ENCODE results near the gene CCHCR1.

Gene CCHCR1

DNA sequence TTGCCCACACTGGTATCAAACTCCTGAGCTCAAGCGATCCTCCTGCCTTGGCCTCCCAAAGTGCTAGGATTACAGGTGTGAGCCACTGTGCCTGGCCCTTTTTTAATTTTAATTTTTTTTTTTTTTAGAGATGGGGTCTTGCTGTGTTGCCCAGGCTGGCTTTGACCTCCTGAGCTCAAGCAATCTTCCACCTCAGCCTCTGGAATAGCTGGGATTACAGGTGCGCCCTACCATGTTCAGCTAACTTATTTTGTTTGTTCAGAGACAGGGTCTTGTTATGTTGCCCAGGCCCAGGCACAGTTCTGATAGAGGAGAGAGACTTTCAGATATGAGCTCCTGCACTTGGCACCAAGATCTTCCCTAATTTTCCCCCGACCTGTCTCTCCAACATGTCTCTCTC is 26.9 kb downstream of the CCHCR1 start:
- DNase-seq (ENCODE audit: low spot score) = no peak
- no peak for FAIRE-seq

DNA sequence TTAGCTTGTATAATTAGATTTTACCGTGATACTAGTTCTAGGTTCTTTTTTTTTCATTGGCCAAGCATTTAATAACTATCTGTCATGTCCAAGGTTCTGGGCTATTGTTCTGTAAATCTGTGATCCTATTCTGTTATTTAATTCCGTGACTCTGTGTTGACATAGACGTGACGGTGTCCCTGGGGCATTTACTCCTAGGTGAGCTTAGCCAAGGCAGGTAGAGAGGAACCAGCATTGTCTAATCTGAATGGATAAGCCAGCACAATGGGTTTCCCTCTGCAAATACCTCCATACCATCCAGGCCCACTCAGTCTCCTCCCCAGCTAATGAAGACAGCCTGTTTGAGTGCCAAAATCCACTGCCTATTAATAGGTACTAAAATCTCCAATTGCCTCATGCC is 28.5 kb downstream of the CCHCR1 start:
- no peak for DNase-seq (ENCODE audit: low spot score)

DNA sequence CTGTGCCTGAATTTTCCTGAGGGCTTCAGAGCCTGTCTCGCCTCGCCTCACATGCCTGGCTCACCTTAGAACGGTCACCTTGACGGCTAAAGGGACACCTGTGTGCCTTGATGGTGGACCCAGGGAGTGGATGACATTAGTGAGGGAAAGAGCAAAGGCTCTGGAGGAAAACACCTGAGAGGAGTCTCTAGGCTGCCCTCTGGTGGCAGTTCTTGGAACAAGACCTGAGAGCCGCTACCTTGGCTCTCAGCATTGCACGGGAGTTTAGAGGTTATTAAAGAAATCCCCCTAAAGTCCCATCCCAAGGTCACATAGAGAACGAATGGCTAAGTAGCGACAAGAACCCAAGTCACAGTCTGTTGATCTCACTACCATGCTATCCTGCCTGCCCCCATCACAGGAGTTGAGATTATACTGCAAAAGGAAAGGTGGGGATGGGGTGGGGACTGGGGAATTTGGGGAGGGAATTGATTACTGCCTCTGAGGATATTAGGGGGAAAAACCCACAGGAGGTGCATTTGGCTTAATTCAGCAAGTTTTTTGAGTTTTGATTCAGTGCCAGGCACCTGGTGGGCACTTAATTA is 29.4 kb downstream of the CCHCR1 start:
- DNase-seq (ENCODE audit: low spot score) = peak; percentile 11
- no peak for FAIRE-seq

More for the DNA sequence above, 28.5 kb downstream of the CCHCR1 start:
- FAIRE-seq = no peak

DNA sequence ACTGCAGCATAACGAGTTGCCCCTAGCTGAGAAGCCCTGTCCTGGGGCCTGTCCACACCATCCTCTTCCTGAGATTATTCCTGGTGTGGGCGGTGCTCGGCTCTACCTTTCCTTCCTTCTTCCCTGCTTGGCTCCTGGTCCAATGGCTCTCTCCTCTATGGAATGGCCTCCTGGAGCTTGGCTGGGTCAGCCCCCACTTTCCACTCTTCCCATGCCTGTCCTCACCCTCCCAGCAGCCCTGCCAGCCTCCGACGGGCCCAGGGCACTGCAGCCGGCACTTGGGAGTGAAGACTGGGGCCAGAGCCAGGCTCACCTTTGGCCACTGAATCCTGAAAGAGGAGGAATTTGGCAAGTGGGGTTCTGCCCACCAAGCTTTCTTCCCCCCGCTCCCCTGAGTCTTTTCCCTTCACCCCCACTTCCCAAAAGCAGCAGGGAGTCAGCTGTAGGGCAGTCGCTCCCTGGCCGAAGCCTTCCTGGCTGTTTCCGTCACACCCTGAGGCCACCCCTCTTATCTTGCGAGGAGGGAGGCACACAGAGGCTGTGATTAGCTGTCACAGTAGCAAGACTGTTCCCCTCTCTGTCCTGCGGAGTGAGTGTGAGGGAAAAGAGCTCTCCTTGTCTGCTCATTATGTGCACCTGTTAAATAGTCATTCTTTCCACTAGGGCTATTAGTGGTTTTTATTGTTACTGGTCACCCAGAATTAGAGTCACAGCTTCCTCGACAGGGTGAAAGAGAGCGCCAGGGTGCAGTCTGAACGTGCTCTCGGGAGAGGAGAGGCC is 31.0 kb downstream of the CCHCR1 start:
- FAIRE-seq = no peak
- no peak for DNase-seq (ENCODE audit: low spot score)

DNA sequence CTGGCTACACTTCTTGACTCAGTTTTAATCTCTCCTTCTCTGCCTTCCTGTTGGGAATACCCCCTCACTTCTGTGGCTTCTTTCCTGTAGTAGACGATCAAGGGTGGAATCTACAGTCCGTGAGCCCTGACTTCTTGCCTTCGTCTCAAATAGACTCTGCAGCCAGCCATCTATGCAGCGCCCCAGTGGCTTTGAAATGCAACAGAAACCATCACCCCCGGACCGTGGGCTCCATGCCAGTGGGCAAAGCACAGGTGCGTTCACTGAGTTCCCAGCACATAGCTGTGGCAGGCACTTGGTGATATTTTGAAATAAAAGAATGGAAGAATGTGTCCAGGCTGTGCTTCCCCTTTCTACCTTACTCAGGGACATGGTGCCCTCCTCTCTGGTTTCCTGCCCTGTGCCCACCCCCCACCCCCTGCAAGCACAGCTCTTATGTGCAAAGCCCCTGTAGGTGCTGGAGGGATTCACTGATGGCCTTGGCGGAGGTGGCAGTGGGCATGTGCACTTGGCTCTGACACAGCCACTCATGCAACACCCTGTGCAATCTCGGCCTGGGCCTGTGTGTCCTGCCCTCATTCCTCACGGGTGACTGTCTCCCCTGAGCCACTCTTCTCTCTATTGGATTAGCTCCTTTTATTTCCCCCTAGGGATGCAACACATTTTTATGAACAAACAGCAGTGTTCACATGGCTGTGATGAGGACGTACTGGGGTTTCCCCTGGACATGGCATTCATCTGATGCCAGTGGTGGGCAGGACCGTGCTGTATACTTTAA is 31.8 kb downstream of the CCHCR1 start:
- DNase-seq (ENCODE audit: low spot score) (peak; percentile 34), FAIRE-seq (no peak)

DNA sequence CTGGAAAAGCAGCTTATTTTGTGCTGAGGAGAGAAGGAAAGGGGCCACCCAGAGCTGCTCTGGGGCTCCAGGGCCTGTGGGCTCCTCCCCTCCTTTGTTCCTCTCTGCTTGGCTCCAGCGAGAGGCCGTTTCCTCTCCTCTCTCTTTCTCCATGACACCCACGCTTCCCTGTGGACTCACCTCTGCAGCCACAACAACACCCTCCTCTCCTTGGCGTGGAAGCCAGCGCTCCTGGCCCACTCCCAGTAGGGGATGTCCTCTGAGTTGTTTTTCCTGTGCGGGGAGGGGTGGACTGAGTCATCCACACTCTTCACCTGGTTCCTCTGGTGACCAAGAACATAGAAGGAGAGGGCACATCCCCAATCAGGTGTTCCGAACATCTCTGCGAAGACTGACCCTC is 32.4 kb downstream of the CCHCR1 start:
- DNase-seq (ENCODE audit: low spot score) (peak; percentile 40), FAIRE-seq (no peak)

DNA sequence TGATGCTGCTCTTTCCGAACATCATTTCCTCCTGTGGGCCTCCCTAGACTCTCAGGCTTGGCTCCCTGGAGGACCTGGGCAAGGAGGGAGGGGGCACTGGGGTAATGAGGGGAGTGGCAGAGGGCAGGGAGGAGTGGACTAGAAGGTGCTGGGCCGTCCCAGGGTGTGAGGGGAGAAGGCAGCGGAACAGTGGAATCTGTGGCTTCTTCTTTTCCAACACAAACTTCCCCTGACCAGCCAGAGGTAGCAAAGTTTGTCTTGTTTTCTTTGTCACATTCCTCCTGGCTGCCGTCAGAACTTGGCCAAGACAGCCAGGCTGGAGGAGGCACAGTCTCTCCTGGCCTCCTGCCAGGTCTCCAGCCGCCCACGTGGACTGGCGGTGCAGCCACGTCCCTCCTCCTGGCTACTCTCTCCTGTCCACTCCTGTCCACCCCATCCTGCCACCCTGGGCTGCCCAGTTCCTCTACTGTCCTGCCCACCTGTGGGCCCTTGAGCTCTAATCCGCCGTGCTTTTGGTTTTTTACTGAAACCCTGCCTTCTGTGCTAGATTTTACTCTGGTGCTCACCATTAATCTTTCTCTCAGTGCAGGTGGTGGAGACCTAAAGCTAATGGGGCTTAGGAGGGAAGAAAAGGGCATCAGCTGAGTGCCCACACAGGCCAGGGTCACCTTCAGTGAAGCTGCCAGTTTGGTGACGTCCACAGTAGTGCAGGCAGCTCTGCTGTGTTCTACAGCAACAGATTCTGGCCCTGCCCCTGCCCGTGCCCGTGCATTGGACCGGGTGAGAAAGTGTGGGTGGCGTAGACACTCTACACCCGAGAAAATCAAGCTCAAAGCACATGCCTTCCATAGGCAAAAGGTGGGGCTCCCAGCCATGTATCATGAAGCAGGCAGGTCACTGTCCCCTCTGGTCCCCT is 34.6 kb downstream of the CCHCR1 start:
- peak; percentile 88 for FAIRE-seq
- DNase-seq (ENCODE audit: low spot score) = peak; percentile 94

DNA sequence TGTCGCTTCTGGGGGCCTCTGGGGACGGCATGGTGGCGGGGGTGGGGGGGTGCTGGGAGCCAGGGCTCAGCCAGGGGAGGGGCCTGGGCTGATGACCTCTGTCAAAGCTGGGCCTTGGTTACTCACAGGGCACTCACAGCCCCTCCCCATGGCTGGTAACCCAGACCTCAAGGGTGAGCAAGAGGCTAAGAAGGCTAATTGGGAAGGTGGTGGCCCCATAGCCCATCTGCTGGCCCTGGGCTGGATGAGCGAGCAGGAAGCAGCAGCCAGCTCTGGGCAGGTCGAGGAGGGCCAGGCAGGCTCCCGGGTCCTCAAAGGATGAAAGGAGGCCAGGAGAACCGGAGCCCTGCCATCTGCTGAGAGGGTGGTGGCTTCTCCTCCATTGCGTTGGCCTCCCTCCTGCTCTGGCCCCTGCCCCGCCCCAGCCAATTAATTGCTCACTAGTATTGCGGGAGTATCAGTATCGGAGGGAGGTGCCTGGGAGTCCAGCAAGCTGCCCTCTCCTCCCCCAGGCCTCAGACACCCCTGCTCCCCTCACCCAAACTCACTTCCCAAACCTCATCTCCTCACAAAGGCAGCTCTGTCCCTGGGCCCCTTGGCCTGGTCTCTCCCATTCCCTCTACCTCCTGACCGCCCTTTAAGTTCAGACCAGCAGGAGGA is 36.3 kb downstream of the CCHCR1 start:
- FAIRE-seq = no peak
- DNase-seq (ENCODE audit: low spot score) = no peak

DNA sequence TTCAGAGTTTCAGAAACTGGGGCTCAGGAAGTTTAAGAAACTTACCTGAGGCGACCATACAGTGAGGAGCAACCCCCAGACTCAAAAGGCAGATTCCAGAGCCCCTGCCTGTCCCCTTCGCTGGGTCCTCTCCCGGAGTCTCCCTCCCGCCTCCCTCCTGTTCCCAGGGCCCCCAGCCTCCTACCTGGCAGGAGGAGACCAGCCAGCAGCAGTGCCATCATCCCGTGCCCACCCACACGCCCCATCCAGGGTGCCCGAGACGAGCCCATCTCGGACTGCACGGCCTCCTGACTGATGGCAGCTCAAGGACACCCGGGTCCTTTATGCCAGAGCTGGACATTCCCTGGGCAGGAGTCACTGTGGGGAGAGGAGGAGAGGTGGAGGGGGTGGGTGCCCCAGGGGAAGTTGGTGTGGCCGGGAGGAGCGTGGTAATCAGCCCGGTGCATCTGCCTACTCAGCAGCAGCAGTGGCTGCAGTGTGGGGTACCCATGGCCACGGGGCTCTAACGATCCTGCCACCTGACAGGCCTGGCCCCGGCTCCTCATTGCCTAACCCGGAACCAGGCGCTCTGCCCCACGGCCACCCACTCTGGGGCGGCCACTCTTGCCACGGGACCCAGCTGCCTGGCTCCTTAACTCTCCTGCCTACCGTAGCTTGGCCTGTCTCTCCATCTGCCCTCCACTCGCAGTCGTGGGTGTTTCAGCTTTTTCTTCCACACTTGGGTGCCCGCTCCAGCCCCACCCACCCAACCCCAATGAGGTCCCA is 37.3 kb downstream of the CCHCR1 start, which contains the start of gene CDSN:
Gene CDSN, minus strand, starts transcription at position 296 of the 765 bp plus-strand sequence. Its CDS starts 27 bp downstream, at position 269.
- FAIRE-seq = no peak
- DNase-seq (ENCODE audit: low spot score) = no peak

DNA sequence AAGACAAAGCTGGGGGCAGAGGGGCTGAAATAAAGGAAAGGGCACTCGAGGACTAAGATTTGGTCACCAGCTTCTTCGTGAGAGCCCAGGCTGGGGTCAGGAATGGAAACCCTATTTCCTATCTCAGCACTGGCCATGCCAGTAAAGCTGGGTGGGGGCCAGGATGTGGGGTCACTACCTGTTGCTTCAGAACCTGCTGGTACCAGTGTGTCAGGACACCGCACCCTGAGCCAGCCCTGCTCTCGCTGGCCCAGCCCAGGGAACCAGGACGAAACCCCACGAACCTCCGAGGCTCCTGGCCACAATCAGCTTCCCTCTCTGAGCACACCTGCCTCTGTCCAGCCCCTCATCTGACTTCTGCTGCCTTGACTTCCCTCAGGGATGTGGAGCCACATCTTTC is 39.4 kb downstream of the CCHCR1 start:
- DNase-seq (ENCODE audit: low spot score) = no peak

DNA sequence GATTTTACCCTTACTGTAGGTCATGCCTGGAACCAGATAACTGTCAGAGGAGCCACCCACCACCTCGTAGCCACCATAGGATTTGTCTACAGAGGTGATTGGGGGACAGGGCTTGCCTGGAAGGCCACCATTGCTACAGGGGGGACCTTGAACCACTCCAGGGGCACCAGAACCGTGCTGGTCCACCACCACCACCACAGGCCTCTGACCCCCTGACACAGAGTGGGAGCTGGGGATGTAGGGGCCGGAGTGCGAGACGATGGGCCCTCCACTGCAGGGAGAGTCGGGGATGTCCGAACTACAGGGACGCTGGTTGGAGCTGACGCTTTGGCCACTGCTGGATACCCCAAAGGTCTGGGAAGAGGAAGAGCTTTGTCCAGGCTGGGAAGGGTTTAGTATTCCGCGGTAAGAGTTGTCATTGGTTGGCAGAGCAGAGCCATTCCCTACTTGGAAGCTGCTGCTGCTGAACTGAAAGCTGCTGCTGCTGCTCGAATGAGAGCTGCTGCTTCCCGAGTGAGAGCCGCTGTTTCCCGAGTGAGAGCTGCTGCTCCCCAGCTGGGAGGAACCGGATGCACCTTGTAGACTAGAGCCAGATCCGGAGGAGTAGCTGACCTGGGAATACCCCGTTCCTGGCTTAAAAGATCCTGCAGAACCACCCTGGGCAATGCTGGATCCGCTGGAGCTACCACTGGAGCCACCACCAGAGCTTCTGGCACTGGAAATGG is 40.8 kb downstream of the CCHCR1 start:
- no peak for FAIRE-seq

More for the DNA sequence above, 39.4 kb downstream of the CCHCR1 start:
- no peak for FAIRE-seq

DNA sequence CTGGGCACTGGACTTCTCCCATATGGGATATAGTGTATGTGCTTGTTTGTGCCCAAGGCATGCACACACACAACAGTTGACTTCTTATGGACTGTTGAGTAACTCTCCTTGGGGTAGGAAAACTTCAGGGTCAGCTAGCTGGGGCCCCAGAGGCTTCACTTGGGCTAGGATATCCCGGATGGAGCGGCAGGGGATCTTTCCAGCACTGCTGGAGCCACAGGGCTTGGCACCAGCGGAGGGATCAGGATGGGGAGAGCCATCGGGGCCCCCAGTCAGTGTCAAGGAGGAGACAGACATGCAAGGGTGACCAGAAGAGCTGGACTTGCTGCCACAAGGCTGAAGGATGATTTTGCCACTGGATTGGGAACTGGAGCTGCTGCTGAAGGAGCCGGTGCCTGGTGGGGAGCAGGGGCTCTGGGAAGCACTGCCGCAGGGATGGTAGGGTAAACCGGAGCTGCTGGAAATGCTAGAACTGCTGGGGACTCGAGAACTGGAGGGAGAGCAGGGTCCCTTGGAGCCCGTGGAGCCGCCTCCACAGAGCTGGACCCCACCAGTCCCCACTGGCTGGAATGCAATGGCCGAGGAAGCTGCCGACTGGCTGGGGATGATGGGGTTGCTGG is 41.6 kb downstream of the CCHCR1 start:
- FAIRE-seq = no peak
- no peak for DNase-seq (ENCODE audit: low spot score)

More for the DNA sequence above, 40.8 kb downstream of the CCHCR1 start:
- DNase-seq (ENCODE audit: low spot score) = no peak

DNA sequence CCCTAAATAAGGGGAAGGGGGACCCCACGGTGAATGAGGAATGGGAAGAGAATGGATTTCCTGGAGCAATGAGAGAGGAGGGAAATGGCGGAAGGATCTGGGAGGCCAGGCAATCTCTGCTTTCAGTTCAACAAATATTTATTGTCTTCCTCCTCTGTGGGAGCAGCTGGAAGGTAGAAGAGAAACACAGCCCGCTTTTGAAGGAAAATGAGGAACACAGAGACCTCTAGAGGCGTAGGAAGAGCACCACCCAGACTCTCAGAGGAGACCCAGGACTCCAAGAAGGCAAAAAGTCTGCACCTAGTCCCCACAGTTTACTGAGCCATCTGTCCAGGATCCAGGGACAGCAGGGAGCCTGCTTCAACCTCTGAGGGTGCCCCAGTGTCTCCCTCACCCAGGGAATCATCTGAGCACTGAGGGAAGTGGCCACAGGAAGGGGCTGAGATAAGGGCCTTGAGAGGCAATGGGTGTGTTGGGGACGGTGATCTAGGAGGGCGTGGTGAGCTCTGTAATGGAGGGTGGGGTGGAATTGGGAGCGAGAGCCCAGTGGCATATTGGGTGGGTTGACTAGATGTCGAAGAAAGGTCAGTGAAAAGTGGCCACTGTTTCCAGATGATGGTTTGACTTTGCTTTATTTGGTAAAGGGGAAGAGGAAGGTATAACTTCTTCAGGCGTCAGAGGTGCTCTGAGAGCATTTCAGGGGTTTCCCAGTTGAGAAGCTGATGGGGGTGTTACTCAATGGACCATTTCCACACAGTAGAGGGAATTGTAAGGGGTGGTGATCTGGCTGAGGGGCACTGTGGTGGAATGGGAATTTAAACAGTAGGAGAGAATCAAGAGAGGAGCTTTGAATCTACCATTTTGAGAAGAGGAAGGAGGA is 42.4 kb downstream of the CCHCR1 start:
- no peak for DNase-seq (ENCODE audit: low spot score)

DNA sequence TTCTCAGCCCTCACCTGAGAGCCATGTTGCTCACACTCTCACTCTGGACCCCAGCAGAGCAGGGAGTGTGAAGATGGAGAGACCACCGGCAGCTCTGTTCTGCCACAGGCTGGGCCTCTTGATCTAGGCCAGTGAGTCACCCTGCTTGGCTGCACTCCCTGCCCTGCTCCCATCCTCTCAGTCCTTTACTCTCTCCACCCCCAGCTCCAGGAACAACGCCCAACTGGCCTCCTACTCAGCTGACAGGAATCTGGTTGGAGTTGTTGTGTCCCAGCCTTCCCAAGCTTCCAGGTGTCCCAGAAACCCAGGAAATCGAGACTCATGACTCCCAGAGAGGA is 43.1 kb downstream of the CCHCR1 start, which contains the start of gene PSORS1C1:
Gene PSORS1C1, plus strand, starts transcription at position 260 of the 338 bp plus-strand sequence. CDS start 14,833 bp downstream, outside the sequence.
- FAIRE-seq (peak; percentile 86), DNase-seq (ENCODE audit: low spot score) (peak; percentile 85)

More for the DNA sequence above, 42.4 kb downstream of the CCHCR1 start:
- no peak for FAIRE-seq

DNA sequence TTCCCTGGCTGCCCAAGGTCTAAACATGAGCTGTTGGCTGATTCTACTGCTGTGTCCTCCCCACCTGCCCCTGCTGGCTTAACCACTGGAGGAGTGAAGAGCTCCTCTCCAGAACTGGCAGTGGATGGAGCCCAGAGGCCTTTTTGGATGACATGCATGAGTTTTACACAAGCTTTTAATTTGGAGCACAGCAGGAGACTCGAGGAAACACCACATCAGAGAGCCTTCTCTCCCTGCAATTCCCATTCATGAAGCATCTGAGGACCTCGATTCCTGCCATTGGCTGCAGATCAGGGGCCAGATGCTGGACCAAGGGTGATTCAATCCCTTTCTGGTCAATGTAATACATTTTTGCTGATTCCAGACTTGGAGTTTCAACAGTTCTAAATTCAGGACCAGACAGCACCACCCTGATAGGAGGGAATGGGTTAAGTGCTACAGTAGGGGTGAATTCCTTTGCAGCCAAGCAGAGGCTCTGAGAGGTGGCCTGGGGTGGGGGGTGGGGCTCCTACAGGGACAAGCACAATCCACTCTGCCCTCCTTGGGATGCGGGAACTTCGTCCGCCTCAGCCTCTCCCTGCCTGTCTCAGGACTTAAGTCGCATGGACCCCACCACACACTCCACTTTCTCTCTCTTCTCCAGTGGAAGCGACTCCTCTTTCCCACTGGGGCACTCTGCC is 43.6 kb downstream of the CCHCR1 start:
- no peak for FAIRE-seq
- DNase-seq (ENCODE audit: low spot score) = peak; percentile 34

DNA sequence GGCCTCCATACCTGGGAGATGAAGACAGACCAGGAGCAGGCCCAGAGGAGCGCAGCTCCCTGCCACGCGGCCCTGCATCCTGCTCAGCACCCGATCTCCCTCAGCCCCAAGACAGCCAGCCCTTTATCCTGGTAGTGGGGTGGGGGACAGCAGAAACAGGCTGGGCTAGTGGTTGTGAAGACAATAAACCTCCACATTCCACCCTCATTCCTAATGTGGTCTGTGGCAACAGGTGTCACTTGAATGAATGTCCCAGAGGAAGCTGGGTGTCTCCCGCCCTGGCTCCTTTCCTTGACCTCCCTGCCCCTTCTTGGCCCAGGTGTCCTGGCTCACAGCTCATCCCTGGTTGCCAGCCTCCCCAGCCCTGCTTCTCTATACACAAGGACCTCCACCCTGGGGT is 45.1 kb downstream of the CCHCR1 start, which contains the start of gene C6orf15:
Gene C6orf15, minus strand, starts transcription at position 98 of the 400 bp plus-strand sequence. Its CDS starts 20 bp downstream, at position 78.
- DNase-seq (ENCODE audit: low spot score) (no peak), FAIRE-seq (no peak)

DNA sequence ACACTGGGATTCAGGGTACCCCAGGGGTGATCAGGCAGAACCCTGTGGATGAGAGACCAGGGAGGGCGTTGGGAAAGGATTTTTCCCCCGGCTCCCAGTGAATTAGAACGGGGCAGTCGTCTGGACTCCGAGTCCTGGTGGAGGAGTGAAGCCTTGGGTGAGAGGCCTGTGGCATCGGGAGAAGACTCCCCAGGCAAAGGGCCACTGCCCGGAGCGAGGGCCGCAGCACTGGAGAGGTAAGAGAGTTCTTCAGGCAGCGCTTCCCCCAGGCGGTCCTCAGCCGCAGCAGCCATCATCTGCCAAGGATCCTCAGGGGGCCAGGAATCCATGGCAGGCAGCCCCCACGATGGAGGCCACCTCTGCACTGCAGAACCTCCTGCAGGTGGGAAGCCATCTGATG is 45.9 kb downstream of the CCHCR1 start:
- no peak for FAIRE-seq
- no peak for DNase-seq (ENCODE audit: low spot score)

Measured in RCC 7860 (cell line).